SK-N-SH (cell line): ENCODE data around the gene GLOD4.

Source experiments
- ELF1 ChIP-seq: IDR thresholded peaks from 2 replicates; pipeline ENCODE4 v1.4.0; 2012
- TF ChIP-seq, protein P1 (sequence below): fragments of 200-600 bp; sonication (generic); IDR thresholded peaks from 2 replicates; pipeline ENCODE4 v1.6.1; 2017; ENCODE audit warnings: antibody characterized with exemption, mild to moderate bottlenecking, moderate library complexity

DNA sequence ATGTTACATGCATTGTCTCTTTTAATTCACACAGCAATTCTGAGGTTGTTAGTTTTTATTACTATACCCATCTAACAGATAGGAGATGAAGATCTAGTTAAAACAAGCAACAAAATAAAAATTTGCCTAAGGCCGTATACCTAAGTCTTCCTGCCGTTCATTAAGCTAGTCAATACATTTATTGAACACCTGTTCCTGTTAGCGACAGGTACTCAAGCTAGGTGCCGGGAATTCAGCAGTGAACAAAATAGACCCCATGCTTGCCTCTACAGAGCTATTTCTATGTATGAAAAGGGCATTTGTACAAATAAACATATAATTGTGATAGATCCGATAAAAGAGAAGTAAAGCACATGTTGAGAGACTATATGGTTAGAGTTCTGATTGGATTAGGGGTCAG lies 64.0 kb downstream of the GLOD4 start:
- TF ChIP-seq ELF1, result no peak
- TF ChIP-seq, protein P1, sequence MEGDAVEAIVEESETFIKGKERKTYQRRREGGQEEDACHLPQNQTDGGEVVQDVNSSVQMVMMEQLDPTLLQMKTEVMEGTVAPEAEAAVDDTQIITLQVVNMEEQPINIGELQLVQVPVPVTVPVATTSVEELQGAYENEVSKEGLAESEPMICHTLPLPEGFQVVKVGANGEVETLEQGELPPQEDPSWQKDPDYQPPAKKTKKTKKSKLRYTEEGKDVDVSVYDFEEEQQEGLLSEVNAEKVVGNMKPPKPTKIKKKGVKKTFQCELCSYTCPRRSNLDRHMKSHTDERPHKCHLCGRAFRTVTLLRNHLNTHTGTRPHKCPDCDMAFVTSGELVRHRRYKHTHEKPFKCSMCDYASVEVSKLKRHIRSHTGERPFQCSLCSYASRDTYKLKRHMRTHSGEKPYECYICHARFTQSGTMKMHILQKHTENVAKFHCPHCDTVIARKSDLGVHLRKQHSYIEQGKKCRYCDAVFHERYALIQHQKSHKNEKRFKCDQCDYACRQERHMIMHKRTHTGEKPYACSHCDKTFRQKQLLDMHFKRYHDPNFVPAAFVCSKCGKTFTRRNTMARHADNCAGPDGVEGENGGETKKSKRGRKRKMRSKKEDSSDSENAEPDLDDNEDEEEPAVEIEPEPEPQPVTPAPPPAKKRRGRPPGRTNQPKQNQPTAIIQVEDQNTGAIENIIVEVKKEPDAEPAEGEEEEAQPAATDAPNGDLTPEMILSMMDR, result no peak
